Occipital lobe (tissue), 1 donor: ENCODE data around the gene FOLR1. TPM values are rescaled to one million over a fixed set of nuclear protein-coding genes. Genes with fewer than 3 reads are reported as not detected.

ENCODE experiments used
- total RNA-seq: library from RNA; depleted of rRNA; stranded (reverse); fragments of >200 nt; gene quantifications from one replicate; pipeline ENCODE4 v1.2.3, GENCODE V29; 2014

Gene FOLR1
- total RNA-seq, 1 donor from 2014 or later: not detected

Other genes with a start within 250 kb of the FOLR1 start
- 2.7 TPM for gene IL18BP, start 193.2 kb upstream of the FOLR1 start, total RNA-seq
- 129 TPM for gene NUMA1, start 111.6 kb upstream of the FOLR1 start, total RNA-seq
- 11.4 TPM for gene LRRC51, start 111.3 kb upstream of the FOLR1 start, total RNA-seq
- gene LAMTOR1, start 88.8 kb upstream of the FOLR1 start, total RNA-seq: 41.0 TPM
- not detected for gene TOMT, start 86.2 kb upstream of the FOLR1 start, total RNA-seq
- 11.7 TPM for gene ANAPC15, start 79.4 kb upstream of the FOLR1 start, total RNA-seq
- not detected for gene FOLR3, start 56.4 kb upstream of the FOLR1 start, total RNA-seq
- gene FOLR2, start 24.7 kb downstream of the FOLR1 start, total RNA-seq: 5.8 TPM
- 9.4 TPM for gene INPPL1, start 32.6 kb downstream of the FOLR1 start, total RNA-seq
- not detected for gene PHOX2A, start 52.0 kb downstream of the FOLR1 start, total RNA-seq
- gene CLPB, start 242.4 kb downstream of the FOLR1 start, total RNA-seq: 52.3 TPM